ENCODE measurements around the gene GEMIN7. TPM values are rescaled to one million over a fixed set of nuclear protein-coding genes. Genes with fewer than 3 reads are reported as not detected.

Gene GEMIN7
- total and polyA plus RNA-seq, 2 experiments from 2014 or later, result 49.6 to 90.5 TPM

DNA sequence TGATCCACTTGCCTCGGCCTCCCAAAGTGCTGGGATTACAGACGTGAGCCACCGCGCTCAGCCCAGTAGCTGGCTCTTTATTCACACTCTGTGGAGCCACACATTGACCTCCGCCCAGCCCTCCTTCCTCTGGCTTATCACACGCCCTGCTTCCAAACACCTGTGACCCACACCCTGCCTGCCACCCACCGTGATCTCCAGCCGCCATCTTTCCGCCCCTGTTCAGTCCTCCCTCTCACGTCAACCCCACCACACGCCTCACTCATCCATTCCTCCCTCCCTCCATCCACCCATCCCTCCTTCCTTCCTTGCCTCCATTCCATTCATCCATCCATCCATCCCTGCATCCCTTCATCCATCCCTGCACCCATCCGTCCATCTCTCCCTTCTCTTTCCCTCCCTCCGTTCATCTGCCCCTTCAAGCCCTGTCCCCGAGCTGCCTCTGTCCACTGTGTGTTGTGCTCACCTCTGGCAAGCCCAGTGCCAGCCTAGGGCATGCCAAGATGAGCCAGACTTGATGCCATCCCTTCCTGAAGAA lies 20.4 kb upstream of the GEMIN7 start:
- no peaks in the 10 kb centered on the region for H3K9me3 Mint-ChIP-seq
- Histone ChIP-seq H3K9me2 (ENCODE audit: insufficient read depth) (no peaks in the 10 kb centered on the region), H3K4me1 (ENCODE audit: insufficient read depth) (no peaks in the 10 kb centered on the region), H3K36me3 (ENCODE audit: insufficient read depth) (peaks cover 30% of the 10 kb centered on the region), H3K79me2 (replicated peaks; ENCODE audit: insufficient read depth) (0 out of 2 replicates have a peak, but pooled peaks cover 4% of the 10 kb centered on the region), H4K20me1 (replicated peaks; ENCODE audit: insufficient read depth) (peaks cover 19% of the 10 kb centered on the region; the same call in 1 of the 2 replicates), H3F3A (replicated peaks; ENCODE audit: low read depth) (no peaks in the 10 kb centered on the region), H3K27ac (ENCODE audit: low read depth) (no peak overlapping the region), H3K4me2 (no peak overlapping the region), H2AFZ (no peak overlapping the region), H3K27me3 (ENCODE audit: insufficient read depth) (no peaks in the 10 kb centered on the region), H3K4me3 (no peak overlapping the region)
- H3K36me3 Mint-ChIP-seq (ENCODE audit: low read depth), result peaks cover 81% of the 10 kb centered on the region
- H3K27me3 Mint-ChIP-seq (ENCODE audit: insufficient read depth, low read depth, poor library complexity), result peaks cover 16% of the 10 kb centered on the region
- H3K4me1 Mint-ChIP-seq, result peaks cover 6% of the 10 kb centered on the region
- H3K4me3 Mint-ChIP-seq, result no peak overlapping the region
- no peak overlapping the region for H3K27ac Mint-ChIP-seq
- no peak for TF ChIP-seq EZH2 (IDR thresholded peaks at IDR 0.05; ENCODE audit: low read depth, unreplicated experiment)
- TF ChIP-seq ZNF114 (CRISPR knock-in tag; IDR thresholded peaks at IDR 0.05), result no peak
- TF ChIP-seq, protein P1, sequence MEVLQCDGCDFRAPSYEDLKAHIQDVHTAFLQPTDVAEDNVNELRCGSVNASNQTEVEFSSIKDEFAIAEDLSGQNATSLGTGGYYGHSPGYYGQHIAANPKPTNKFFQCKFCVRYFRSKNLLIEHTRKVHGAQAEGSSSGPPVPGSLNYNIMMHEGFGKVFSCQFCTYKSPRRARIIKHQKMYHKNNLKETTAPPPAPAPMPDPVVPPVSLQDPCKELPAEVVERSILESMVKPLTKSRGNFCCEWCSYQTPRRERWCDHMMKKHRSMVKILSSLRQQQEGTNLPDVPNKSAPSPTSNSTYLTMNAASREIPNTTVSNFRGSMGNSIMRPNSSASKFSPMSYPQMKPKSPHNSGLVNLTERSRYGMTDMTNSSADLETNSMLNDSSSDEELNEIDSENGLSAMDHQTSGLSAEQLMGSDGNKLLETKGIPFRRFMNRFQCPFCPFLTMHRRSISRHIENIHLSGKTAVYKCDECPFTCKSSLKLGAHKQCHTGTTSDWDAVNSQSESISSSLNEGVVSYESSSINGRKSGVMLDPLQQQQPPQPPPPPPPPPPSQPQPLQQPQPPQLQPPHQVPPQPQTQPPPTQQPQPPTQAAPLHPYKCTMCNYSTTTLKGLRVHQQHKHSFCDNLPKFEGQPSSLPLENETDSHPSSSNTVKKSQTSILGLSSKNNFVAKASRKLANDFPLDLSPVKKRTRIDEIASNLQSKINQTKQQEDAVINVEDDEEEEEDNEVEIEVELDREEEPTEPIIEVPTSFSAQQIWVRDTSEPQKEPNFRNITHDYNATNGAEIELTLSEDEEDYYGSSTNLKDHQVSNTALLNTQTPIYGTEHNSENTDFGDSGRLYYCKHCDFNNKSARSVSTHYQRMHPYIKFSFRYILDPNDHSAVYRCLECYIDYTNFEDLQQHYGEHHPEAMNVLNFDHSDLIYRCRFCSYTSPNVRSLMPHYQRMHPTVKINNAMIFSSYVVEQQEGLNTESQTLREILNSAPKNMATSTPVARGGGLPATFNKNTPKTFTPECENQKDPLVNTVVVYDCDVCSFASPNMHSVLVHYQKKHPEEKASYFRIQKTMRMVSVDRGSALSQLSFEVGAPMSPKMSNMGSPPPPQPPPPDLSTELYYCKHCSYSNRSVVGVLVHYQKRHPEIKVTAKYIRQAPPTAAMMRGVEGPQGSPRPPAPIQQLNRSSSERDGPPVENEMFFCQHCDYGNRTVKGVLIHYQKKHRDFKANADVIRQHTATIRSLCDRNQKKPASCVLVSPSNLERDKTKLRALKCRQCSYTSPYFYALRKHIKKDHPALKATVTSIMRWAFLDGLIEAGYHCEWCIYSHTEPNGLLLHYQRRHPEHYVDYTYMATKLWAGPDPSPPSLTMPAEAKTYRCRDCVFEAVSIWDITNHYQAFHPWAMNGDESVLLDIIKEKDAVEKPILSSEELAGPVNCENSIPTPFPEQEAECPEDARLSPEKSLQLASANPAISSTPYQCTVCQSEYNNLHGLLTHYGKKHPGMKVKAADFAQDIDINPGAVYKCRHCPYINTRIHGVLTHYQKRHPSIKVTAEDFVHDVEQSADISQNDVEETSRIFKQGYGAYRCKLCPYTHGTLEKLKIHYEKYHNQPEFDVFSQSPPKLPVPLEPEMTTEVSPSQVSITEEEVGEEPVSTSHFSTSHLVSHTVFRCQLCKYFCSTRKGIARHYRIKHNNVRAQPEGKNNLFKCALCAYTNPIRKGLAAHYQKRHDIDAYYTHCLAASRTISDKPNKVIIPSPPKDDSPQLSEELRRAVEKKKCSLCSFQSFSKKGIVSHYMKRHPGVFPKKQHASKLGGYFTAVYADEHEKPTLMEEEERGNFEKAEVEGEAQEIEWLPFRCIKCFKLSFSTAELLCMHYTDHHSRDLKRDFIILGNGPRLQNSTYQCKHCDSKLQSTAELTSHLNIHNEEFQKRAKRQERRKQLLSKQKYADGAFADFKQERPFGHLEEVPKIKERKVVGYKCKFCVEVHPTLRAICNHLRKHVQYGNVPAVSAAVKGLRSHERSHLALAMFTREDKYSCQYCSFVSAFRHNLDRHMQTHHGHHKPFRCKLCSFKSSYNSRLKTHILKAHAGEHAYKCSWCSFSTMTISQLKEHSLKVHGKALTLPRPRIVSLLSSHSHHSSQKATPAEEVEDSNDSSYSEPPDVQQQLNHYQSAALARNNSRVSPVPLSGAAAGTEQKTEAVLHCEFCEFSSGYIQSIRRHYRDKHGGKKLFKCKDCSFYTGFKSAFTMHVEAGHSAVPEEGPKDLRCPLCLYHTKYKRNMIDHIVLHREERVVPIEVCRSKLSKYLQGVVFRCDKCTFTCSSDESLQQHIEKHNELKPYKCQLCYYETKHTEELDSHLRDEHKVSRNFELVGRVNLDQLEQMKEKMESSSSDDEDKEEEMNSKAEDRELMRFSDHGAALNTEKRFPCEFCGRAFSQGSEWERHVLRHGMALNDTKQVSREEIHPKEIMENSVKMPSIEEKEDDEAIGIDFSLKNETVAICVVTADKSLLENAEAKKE (CRISPR knock-in tag; IDR thresholded peaks at IDR 0.05), result no peak
- TF ChIP-seq, protein P2, sequence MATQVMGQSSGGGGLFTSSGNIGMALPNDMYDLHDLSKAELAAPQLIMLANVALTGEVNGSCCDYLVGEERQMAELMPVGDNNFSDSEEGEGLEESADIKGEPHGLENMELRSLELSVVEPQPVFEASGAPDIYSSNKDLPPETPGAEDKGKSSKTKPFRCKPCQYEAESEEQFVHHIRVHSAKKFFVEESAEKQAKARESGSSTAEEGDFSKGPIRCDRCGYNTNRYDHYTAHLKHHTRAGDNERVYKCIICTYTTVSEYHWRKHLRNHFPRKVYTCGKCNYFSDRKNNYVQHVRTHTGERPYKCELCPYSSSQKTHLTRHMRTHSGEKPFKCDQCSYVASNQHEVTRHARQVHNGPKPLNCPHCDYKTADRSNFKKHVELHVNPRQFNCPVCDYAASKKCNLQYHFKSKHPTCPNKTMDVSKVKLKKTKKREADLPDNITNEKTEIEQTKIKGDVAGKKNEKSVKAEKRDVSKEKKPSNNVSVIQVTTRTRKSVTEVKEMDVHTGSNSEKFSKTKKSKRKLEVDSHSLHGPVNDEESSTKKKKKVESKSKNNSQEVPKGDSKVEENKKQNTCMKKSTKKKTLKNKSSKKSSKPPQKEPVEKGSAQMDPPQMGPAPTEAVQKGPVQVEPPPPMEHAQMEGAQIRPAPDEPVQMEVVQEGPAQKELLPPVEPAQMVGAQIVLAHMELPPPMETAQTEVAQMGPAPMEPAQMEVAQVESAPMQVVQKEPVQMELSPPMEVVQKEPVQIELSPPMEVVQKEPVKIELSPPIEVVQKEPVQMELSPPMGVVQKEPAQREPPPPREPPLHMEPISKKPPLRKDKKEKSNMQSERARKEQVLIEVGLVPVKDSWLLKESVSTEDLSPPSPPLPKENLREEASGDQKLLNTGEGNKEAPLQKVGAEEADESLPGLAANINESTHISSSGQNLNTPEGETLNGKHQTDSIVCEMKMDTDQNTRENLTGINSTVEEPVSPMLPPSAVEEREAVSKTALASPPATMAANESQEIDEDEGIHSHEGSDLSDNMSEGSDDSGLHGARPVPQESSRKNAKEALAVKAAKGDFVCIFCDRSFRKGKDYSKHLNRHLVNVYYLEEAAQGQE (IDR thresholded peaks at IDR 0.05; ENCODE audit: unreplicated experiment), result no peak
- no peak for TF ChIP-seq NANOG (IDR thresholded peaks at IDR 0.05; ENCODE audit: borderline replicate concordance)
- no peak for TF ChIP-seq JUNB (IDR thresholded peaks at IDR 0.05; ENCODE audit: unreplicated experiment)
- TF ChIP-seq POLR2AphosphoS5 (IDR thresholded peaks at IDR 0.05; ENCODE audit: low read depth), result no peak
- no peak for TF ChIP-seq CREB1 (CRISPR knock-in tag; IDR thresholded peaks at IDR 0.05; ENCODE audit: low read depth)
- no peak for TF ChIP-seq ZNF331 (CRISPR knock-in tag; IDR thresholded peaks at IDR 0.05; ENCODE audit: low read depth)
- TF ChIP-seq, protein P3, sequence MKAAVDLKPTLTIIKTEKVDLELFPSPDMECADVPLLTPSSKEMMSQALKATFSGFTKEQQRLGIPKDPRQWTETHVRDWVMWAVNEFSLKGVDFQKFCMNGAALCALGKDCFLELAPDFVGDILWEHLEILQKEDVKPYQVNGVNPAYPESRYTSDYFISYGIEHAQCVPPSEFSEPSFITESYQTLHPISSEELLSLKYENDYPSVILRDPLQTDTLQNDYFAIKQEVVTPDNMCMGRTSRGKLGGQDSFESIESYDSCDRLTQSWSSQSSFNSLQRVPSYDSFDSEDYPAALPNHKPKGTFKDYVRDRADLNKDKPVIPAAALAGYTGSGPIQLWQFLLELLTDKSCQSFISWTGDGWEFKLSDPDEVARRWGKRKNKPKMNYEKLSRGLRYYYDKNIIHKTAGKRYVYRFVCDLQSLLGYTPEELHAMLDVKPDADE (IDR thresholded peaks at IDR 0.05), result no peak
- TF ChIP-seq STAT1 (IDR thresholded peaks at IDR 0.05; ENCODE audit: unreplicated experiment), result no peak
- TF ChIP-seq, protein P4, sequence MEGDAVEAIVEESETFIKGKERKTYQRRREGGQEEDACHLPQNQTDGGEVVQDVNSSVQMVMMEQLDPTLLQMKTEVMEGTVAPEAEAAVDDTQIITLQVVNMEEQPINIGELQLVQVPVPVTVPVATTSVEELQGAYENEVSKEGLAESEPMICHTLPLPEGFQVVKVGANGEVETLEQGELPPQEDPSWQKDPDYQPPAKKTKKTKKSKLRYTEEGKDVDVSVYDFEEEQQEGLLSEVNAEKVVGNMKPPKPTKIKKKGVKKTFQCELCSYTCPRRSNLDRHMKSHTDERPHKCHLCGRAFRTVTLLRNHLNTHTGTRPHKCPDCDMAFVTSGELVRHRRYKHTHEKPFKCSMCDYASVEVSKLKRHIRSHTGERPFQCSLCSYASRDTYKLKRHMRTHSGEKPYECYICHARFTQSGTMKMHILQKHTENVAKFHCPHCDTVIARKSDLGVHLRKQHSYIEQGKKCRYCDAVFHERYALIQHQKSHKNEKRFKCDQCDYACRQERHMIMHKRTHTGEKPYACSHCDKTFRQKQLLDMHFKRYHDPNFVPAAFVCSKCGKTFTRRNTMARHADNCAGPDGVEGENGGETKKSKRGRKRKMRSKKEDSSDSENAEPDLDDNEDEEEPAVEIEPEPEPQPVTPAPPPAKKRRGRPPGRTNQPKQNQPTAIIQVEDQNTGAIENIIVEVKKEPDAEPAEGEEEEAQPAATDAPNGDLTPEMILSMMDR (conservative IDR thresholded peaks at IDR 0.05; ENCODE audit: low read depth in 2 of 2), result no peak
- ATAC-seq, result no peak
- DNase-seq (ENCODE audit: low spot score), result no peak

Measured in GM23338 (cell line).